ENCODE data around the gene C16orf89. TPM values are rescaled to one million over a fixed set of nuclear protein-coding genes. Genes with fewer than 3 reads are reported as not detected.
A peak's percentile ranks its signal among the peaks of the same experiment; 100 is the strongest.
"Not testable (repeated sequence)": the region's sequence is repeated elsewhere in the genome, so short reads cannot be mapped to it uniquely, and the experiment has no call there.

Gene C16orf89
- total RNA-seq, 1 experiment from 2014 or later: 0.17 TPM

DNA sequence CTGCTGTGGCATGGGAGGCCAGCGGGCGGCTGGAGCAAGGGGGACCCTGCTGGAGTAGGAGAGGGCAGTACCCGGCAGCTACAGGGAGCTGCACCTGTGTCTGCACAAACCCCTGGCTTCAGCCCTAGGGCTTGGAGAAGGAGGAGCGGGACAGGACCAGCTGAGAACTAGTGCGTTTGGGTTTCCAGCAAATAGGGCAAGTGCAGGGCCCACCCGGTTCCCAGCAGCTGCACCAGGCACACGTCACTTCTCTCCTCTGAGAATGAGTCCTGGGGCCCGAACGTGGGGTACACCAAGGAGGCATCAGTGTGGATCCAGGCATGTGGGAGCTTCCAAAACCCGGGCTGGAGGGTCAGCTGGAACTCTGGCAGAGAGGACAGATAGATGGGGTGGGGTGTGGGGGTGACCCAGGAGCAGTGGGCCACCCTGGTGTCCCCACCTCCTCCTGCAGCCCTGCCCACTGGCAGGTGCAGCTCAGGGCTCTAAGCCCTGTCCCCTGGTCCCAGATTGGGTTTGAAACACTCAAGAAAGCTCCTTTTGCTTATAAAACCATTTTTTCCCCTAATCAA, 5.6 kb downstream of the C16orf89 start:
- DNase-seq (ENCODE audit: low read depth): no peak

DNA sequence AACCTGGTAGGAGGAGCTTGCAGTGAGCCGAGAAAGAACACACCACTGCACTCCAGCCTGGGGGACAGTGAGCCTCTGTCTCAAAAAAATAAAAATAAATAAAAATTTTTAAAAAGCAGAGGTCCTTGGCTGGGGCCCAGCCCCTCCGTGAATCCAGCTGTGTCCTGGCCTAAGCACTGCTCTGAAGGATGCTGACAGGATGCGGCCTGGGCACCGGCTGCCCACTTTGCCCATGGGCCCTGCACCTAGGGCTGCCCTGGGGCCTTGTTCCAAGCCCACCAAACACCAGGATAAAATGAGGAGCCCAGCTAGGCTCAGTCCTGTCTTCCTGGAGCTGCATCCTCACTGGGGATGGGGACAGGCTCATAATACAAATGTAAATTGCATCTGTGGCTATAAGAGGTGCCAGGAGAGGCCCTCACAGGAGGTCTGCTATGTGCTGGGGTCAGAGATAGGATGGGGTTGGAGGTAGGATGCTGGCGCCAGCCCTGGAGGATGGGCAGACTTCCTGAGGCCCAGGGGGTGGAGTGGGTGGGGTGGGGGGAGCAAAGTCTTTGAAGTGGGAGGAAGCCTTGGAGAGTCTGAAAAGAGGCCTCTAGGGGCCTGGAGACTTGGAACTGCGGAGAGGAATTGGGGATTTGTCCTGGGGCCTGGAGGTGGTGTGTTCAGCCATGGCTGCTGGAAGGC, 6.2 kb downstream of the C16orf89 start:
- DNase-seq (ENCODE audit: low read depth): no peak

GRCh38 chr16:5058476-5058875, 7.3 kb downstream of the C16orf89 start:
- peak; percentile 24 for DNase-seq (ENCODE audit: low read depth)

DNA sequence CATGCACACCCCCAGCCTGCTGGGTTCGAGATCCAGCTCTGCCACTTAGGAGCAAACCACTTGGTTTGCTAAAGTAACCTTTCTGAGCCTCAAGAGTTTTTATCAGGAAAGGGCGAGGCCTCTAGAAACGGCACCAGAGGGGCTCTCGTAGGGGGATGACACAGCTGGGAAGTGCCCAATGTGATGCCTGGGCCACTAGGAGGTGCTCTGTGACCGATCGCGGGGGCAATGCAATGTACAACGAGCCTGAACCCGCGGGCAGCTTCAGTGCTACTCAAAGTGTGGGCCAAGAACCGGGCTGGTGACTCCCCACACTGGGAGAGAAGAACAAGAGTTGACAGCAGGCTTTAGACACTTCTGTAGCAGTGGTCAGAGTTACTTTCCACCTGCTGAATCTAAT, 9.4 kb downstream of the C16orf89 start:
- no peak for DNase-seq (ENCODE audit: low read depth)

GRCh38 chr16:5054876-5055865, 10.6 kb downstream of the C16orf89 start:
- DNase-seq (ENCODE audit: low read depth): no peak

DNA sequence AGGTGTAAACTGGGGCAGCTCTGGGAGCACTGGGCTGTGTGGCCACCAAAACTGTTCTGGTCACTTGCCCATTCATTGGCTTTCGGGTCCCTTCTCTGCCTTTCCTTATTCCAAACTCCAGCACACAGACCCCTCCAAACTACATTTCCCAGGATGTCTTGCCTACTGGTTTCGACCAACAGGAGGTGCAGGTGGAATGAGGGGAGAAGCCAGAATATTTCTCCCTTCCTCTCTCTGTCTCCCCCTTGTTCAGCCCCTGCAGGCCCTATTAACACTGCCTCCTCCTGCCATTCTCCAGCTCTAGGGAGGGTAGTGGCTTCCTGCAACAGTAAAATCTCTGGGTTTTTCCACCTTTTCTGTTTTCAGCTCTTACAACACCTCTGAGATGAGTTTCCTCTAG, 18.8 kb downstream of the C16orf89 start:
- DNase-seq (ENCODE audit: low read depth): no peak

DNA sequence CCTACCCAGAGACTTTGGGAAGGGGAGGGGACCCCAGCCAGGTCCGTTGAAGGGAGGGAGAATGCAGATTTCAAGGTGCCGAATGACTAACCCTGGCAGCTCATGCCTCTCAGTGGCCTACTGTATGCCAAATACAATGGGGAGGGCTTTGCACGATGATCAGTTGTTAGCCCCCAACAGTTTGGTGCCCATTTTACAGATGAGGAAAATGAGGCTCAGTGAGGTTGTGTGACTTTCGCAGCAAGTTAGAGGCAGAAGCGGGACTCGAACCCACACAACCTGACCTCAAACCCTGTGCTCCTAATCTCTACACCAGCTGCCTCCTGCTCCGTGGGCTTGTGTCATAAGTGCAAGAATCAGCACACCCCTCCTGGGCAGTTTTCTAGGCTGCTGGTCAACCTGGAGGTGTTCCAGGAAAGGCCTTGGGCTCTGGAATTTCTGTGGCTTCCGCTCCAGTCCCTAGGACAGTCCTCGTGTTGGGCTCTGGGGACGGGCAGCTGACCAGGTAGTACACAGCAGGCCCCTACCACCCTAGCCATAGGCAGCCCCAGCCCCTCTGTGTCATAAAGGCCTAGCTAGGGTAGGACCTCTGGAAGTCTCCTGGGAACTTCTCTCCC, 20.1 kb downstream of the C16orf89 start:
- DNase-seq (ENCODE audit: low read depth): peak; percentile 30

- DNase-seq (ENCODE audit: low read depth): not testable (repeated sequence)
Measured at GRCh38 chr16:5044581-5044980, 21.2 kb downstream of the C16orf89 start.

DNA sequence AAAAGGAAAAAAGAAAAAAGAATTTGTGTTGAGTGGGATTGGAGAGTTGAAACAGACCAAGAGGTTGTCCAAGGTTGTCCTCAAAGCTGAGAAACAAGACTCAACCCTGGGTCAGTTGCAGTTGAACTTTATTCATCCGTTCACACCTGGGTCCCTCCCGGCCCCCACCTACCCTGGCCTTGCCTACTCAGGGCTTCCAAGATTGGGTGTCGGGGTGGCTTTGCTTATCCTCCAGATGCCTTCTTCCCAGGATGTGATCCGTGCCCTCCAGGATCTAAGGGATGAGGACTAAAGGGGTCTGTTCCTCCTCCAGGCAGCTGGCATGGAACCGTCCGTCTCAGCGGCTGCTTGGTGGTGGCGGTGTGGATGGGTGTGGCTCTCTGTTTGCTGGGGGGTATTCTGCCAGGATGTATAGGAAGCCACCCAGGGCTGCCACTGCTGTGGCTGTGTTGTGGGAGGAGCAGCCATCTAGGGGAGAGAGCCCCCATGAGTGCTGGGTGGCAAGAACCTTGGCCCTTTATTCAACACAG, 21.7 kb downstream of the C16orf89 start:
- DNase-seq (ENCODE audit: low read depth): no peak

DNA sequence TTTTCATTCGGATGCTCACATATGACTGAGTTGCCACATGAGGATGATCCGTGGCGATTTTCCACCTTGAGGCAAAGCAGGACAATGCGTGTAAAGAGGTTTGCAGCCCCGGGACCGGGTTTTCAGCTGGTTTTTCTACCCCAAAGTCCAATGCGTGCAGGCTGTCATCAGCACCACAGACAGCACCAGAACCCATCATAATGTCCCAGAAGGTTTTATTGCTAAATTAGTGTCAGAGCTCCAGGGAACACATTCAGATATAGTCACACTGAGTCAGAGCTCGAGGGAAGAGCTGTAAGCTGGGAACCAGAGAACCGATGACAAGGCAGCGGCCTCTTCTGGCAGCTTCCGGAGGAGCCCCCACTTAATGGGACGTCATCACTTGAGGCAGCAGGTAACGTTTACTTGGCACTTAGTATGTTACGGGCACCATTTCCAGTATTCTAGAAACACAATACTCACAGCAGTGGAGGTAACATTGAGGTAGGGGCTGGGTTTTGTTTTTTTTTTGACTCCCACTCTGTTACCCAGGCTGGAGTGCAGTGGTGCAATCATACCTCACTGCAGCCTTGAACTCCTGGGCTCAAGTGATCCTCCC, 23.1 kb downstream of the C16orf89 start:
- peak; percentile 71 for DNase-seq (ENCODE audit: low read depth)

DNA sequence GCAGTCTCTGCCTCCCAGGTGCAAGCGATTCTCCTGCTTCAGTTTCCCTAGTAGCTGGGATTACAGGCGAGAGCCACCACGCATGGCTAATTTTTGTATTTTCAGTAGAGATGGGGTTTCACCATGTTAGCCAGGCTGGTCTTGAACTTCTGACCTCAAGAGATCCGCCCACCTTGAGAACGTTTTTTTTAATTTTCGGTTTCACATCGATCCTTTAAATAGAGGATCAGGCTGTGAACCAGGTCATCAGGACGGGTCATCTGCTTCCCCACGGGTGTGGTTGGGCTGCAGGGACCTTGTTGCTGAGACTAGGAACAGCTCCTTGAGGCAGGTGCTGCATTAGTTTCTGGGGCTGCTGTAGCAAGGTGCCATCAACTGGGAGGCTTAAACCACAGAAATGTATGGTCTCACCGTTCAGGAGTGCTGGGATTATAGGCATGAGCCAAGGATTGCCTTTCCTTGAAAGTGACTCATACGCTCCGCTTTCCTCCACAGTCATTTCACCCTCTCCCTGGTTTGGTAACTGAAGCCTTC, 24.1 kb downstream of the C16orf89 start:
- peak; percentile 86 for DNase-seq (ENCODE audit: low read depth)

DNA sequence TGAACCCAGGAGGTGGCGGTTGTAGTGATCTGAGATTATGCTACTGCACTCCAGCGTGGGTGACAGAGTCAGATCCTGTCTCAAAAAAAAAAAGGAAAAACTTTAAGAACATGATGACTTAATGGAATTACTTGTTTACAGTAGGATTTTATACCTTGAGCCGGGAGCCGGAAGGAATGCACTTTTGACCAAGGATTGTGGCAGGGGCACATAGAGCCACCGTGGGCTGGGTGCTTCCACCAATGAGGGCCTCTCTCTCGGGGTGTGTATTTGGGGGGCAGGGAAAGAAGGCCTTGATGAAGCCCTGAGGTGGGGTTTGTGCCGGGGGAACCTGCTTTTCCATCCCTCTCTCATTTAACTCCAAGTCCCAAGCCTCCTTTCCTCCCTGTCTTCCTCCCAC, 25.3 kb downstream of the C16orf89 start:
- DNase-seq (ENCODE audit: low read depth): no peak

- DNase-seq (ENCODE audit: low read depth): no peak
Measured at GRCh38 chr16:5036228-5037156, 29.3 kb downstream of the C16orf89 start.

- no peak for DNase-seq (ENCODE audit: low read depth)
Measured at GRCh38 chr16:5035909-5036227, 29.9 kb downstream of the C16orf89 start.

DNA sequence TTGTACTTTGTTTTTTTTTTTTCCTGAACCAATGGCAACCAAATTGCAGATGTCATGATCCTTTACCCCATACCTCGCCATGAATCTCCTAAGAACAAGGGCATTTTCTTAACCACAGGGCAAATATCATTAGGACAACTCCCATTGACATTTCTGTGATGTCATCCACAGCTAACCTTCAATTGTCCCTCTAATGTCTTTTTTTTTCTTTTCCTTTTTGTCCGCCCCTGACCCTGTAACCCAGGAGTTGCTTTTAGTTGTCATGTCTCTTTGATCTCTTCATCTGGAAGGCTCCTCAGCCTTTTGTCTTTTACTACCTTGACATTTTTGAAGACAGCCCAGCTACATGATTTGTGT, 31.6 kb downstream of the C16orf89 start:
- no peak for DNase-seq (ENCODE audit: low read depth)

GRCh38 chr16:5033256-5034166, 32.2 kb downstream of the C16orf89 start, which contains the start of gene NAGPA:
Gene NAGPA (minus strand): TSS chr16:5033935. CDS start chr16:5033914, 21 bp downstream.
- DNase-seq (ENCODE audit: low read depth): peak; percentile 77

DNA sequence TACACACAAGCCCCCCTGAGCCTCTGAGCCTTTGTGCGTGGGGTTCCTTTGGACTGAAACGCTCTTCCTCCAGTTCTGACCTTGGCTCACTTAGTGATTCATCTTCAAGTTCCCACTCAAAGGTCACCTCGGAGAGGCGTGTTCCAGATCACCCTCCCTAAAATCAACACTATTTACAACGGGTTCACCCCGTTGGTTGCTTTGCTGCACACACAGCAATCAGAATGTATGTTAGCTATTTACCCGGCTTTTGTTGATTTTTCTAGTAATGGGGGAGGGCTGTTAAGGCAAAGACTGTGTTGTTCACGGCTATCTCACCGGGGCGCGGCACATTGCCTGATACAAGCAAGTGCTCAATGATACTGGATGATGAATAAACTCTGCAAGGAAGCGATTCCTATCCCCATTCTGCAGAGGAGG, 33.0 kb downstream of the C16orf89 start:
- DNase-seq (ENCODE audit: low read depth): no peak

- DNase-seq (ENCODE audit: low read depth): no peak
Measured at GRCh38 chr16:5031601-5032000, 34.2 kb downstream of the C16orf89 start.

- no peak for DNase-seq (ENCODE audit: low read depth)
Measured at GRCh38 chr16:5030251-5030870, 35.4 kb downstream of the C16orf89 start.

Measured in M059J (cell line).